ENCODE measurements around the gene ZNF277. TPM values are rescaled to one million over a fixed set of nuclear protein-coding genes. Genes with fewer than 3 reads are reported as not detected.

The ZNF277 gene
- total and polyA plus RNA-seq, 2 donors (not counting 3 experiments of a cell fraction or from before 2014, with no cell fraction given), result 7.8 to 22.6 TPM

DNA sequence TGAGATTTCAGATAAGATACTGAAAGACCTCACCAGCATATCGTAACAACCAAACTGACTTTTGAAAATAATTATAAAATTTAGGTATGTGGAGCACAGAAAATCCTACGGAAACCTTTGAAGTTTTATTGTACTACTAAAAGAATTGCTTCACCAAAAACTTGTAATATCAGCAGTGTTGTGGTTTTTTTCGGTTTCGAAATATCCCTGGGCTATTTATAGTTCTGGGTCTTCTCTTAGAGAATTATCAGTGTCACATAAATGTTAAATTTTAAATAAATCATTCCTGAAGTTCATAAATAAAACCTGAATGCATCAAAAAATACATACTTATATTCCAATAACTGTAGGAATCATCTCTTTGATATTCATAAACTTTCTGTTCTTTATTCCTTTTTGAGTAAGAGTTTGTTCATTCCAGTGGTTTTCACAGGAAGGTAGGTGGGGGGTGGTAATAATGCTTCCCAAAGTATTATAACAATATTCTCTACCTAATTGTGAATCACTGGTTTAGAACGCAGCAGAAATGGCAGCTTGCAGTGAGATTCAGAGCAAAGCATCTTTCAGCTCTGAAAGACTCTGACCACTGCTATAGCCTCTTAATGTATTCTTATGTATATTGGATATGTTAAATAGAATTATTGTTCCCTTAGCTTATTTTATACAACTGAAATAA is 60.2 kb downstream of the ZNF277 start:
- H3K9me3 ChIP-seq (replicated peaks; ENCODE audit: control insufficient read depth, insufficient read depth, low read length), result no peaks in the 10 kb centered on the region
- intact Hi-C loops (cut with micrococcal nuclease) (no loop called here), dilution Hi-C loops (cut with MboI; ENCODE audit: extremely low pct_ligation_motif_present, low sequenced_read_pairs) (no loop called here)
- H3K9me1 ChIP-seq (replicated peaks; ENCODE audit: control insufficient read depth, extremely low read depth, insufficient read depth, low read length), result no peaks in the 10 kb centered on the region
- no peak overlapping the region for H3K4me3 ChIP-seq (replicated peaks in 1 of 3; ENCODE audit: insufficient read depth in 1 of 3, low read depth in 1 of 3, low read length in 3 of 3)
- H3K4me1 ChIP-seq (ENCODE audit: control insufficient read depth, extremely low read depth, insufficient read depth, low read length), result no peaks in the 10 kb centered on the region
- no peak for TF ChIP-seq POLR2A (IDR thresholded peaks at IDR 0.05; ENCODE audit: low read depth, low read length)
- TF ChIP-seq MYC (IDR thresholded peaks at IDR 0.05; ENCODE audit: low read depth, low read length), result no peak
- TF ChIP-seq, protein P1, sequence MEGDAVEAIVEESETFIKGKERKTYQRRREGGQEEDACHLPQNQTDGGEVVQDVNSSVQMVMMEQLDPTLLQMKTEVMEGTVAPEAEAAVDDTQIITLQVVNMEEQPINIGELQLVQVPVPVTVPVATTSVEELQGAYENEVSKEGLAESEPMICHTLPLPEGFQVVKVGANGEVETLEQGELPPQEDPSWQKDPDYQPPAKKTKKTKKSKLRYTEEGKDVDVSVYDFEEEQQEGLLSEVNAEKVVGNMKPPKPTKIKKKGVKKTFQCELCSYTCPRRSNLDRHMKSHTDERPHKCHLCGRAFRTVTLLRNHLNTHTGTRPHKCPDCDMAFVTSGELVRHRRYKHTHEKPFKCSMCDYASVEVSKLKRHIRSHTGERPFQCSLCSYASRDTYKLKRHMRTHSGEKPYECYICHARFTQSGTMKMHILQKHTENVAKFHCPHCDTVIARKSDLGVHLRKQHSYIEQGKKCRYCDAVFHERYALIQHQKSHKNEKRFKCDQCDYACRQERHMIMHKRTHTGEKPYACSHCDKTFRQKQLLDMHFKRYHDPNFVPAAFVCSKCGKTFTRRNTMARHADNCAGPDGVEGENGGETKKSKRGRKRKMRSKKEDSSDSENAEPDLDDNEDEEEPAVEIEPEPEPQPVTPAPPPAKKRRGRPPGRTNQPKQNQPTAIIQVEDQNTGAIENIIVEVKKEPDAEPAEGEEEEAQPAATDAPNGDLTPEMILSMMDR (IDR thresholded peaks at IDR 0.05; ENCODE audit: extremely low read depth in 1 of 2, insufficient read depth in 1 of 2, low read depth in 1 of 2, low read length in 2 of 2), result no peak
- TF ChIP-seq POLR2AphosphoS5 (IDR thresholded peaks at IDR 0.05; ENCODE audit: insufficient read depth, low read depth, low read length), result no peak
- TF ChIP-seq JUN (IDR thresholded peaks at IDR 0.05; ENCODE audit: borderline replicate concordance, insufficient read depth, insufficient read length, low read depth), result no peak
- TF ChIP-seq, protein P2, sequence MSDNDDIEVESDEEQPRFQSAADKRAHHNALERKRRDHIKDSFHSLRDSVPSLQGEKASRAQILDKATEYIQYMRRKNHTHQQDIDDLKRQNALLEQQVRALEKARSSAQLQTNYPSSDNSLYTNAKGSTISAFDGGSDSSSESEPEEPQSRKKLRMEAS (IDR thresholded peaks at IDR 0.05; ENCODE audit: insufficient read depth, insufficient read length), result no peak
- TF ChIP-seq GATA2 (IDR thresholded peaks at IDR 0.05; ENCODE audit: insufficient read depth, insufficient read length, low read depth, low read length), result no peak
- no peak for TF ChIP-seq FOS (IDR thresholded peaks at IDR 0.05; ENCODE audit: borderline replicate concordance, insufficient read depth, low read length)
- no peak for TF ChIP-seq EZH2 (IDR thresholded peaks at IDR 0.05; ENCODE audit: borderline replicate concordance, low read depth, low read length, severe bottlenecking)
- DNase-seq (ENCODE audit: low read depth, low spot score) (no peak), FAIRE-seq (no peak)
- ChIA-PET CTCF (no interaction called here), POLR2A (no interaction called here)
- H3K4me2 ChIP-seq (ENCODE audit: insufficient read depth, low read length), result no peak overlapping the region
- no peak overlapping the region for H3K9ac ChIP-seq (replicated peaks; ENCODE audit: extremely low read depth, insufficient read depth, low read length)
- H3K36me3 ChIP-seq (ENCODE audit: control insufficient read depth in 2 of 2, extremely low read depth in 1 of 2, insufficient read depth in 2 of 2, low read length in 2 of 2), result no peaks in the 10 kb centered on the region
- no TSS peak for BruUV-seq (replicated peaks)
- no peak overlapping the region for H2AFZ ChIP-seq (ENCODE audit: low read depth, low read length)
- H3K27me3 ChIP-seq (ENCODE audit: control insufficient read depth in 2 of 2, insufficient read depth in 2 of 2, low read length in 2 of 2), result no peaks in the 10 kb centered on the region
- H3K27ac ChIP-seq (ENCODE audit: insufficient read depth, low read depth, low read length), result no peak overlapping the region
- H4K20me1 ChIP-seq (replicated peaks; ENCODE audit: control insufficient read depth, extremely low read depth, insufficient read depth, low read length), result no peaks in the 10 kb centered on the region
- no peaks in the 10 kb centered on the region for H3K79me2 ChIP-seq (ENCODE audit: control insufficient read depth, insufficient read depth, low read length)

Data from endothelial cell of umbilical vein (primary cell).